SH-SY5Y (cell line): ENCODE data around the gene CSNK1E.

Source experiments
- GATA2 ChIP-seq: IDR thresholded peaks from 2 replicates; pipeline ENCODE4 v1.6.1; 2011; ENCODE audit warnings: mild to moderate bottlenecking, low read depth, low read length
- GATA3 ChIP-seq: IDR thresholded peaks from 2 replicates; pipeline ENCODE4 v1.6.1; 2011; ENCODE audit warnings: low read depth, mild to moderate bottlenecking, low read length, moderate library complexity

CSNK1E gene

GRCh38 chr22:38273135-38273826 is 44.0 kb downstream of the CSNK1E start:
- TF ChIP-seq GATA3 (no peak), GATA2 (no peak)

GRCh38 chr22:38272373-38273134 is 44.7 kb downstream of the CSNK1E start, which contains the start of gene TMEM184B:
Gene TMEM184B, minus strand, starts transcription at chr22:38273010. Its CDS starts 25,049 bp downstream, at chr22:38247961.
- TF ChIP-seq GATA3 (no peak), GATA2 (no peak)

- TF ChIP-seq GATA2, result no peak
- TF ChIP-seq GATA3, result no peak
Measured at GRCh38 chr22:38271927-38272372, 45.3 kb downstream of the CSNK1E start.

- TF ChIP-seq GATA2, result no peak
- TF ChIP-seq GATA3, result no peak
Measured at GRCh38 chr22:38271101-38271500, 46.1 kb downstream of the CSNK1E start.

- TF ChIP-seq GATA2, result no peak
- TF ChIP-seq GATA3, result no peak
Measured at GRCh38 chr22:38270091-38270992, 46.9 kb downstream of the CSNK1E start.

- no peak for TF ChIP-seq GATA2
- no peak for TF ChIP-seq GATA3
Measured at GRCh38 chr22:38269466-38269865, 47.8 kb downstream of the CSNK1E start.

- TF ChIP-seq GATA3, result no peak
- TF ChIP-seq GATA2, result no peak
Measured at GRCh38 chr22:38267086-38267485, 50.1 kb downstream of the CSNK1E start.

GRCh38 chr22:38266120-38266519 is 51.1 kb downstream of the CSNK1E start:
- TF ChIP-seq GATA3 (no peak), GATA2 (no peak)

GRCh38 chr22:38264322-38264843 is 52.9 kb downstream of the CSNK1E start:
- no peak for TF ChIP-seq GATA3
- TF ChIP-seq GATA2, result no peak

- TF ChIP-seq GATA3 (no peak), GATA2 (no peak)
Measured at GRCh38 chr22:38262051-38262795, 55.0 kb downstream of the CSNK1E start.

- TF ChIP-seq GATA3 (no peak), GATA2 (no peak)
Measured at GRCh38 chr22:38260761-38261681, 56.2 kb downstream of the CSNK1E start.

- TF ChIP-seq GATA3 (no peak), GATA2 (no peak)
Measured at GRCh38 chr22:38259370-38259769, 57.9 kb downstream of the CSNK1E start.
